Measurements from ENCODE around the gene OSBPL2.

- TF ChIP-seq CTCF (IDR thresholded peaks at IDR 0.05) (no peak), POLR2AphosphoS5 (IDR thresholded peaks at IDR 0.05; ENCODE audit: insufficient read depth in 1 of 2, low read depth in 1 of 2) (no peak)
These were observed 8.7 kb upstream of the OSBPL2 start for GRCh38 chr20:62229667-62230066.

All from vagina (tissue), 2 donors.